Activated CD4-positive, alpha-beta T cell treated with anti-CD3 and anti-CD28 coated beads, Interleukin-2, amount 50 U/mL, for 4 hours (primary cell): ENCODE data around the gene TMBIM4.

Experiments
- DNase-seq, 2 experiments: peaks; one replicate each; pipeline ENCODE4 v3.0.0-alpha.2; 2020

The TMBIM4 gene

GRCh38 chr12:66085998-66086397, 83.8 kb downstream of the TMBIM4 start:
- DNase-seq, result no peak
